Astrocyte (in vitro differentiated cells and primary cell): ENCODE results near the gene SMIM41. TPM values are rescaled to one million over a fixed set of nuclear protein-coding genes. Genes with fewer than 3 reads are reported as not detected.

ENCODE experiments used
- DNase-seq: peaks from one replicate; pipeline ENCODE4 v3.0.0-alpha.2; 2010; ENCODE audit warnings: low read depth
- FAIRE-seq: peaks from 2 replicates; lab custom pipeline; 2011; peaks lifted over from hg19 to GRCh38; lab: Jason Lieb, UNC
- H2AFZ ChIP-seq: 2 replicates; pipeline ENCODE4 v1.6.0; 2012; ENCODE audit warnings: low read depth, low read length, inconsistent platforms
- H3K27ac ChIP-seq: 2 replicates; pipeline ENCODE4 v1.5.1; 2011; ENCODE audit warnings: low read depth, low read length, inconsistent platforms
- H3K27me3 ChIP-seq: 2 replicates; pipeline ENCODE4 v1.6.0; 2011; ENCODE audit warnings: low read length, inconsistent platforms; ENCODE audit not compliant: insufficient read depth
- H3K36me3 ChIP-seq: 2 replicates; pipeline ENCODE4 v1.5.1; 2011; ENCODE audit warnings: low read length, inconsistent platforms; ENCODE audit not compliant: insufficient read depth
- H3K4me1 ChIP-seq: 2 replicates; pipeline ENCODE4 v1.5.1; 2011; ENCODE audit warnings: low read length, inconsistent platforms; ENCODE audit not compliant: insufficient read depth
- H3K4me2 ChIP-seq: 2 replicates; pipeline ENCODE4 v1.6.0; 2012; ENCODE audit warnings: low read length, inconsistent platforms
- H3K4me3 ChIP-seq: 2 replicates; pipeline ENCODE4 v1.5.1; 2011; ENCODE audit warnings: low read depth, mild to moderate bottlenecking, low read length, inconsistent platforms; ENCODE audit not compliant: insufficient read depth
- H3K79me2 ChIP-seq: 2 replicates; pipeline ENCODE4 v1.6.0; 2012; ENCODE audit warnings: mild to moderate bottlenecking, low read length, inconsistent platforms; ENCODE audit not compliant: insufficient read depth
- H3K9ac ChIP-seq: 2 replicates; pipeline ENCODE4 v1.6.0; 2012; ENCODE audit warnings: mild to moderate bottlenecking, low read length, inconsistent platforms
- H3K9me3 ChIP-seq: 2 replicates; pipeline ENCODE4 v1.5.1; 2012; ENCODE audit warnings: low read depth, mild to moderate bottlenecking, low read length, inconsistent platforms; ENCODE audit not compliant: insufficient read depth
- H4K20me1 ChIP-seq: 2 replicates; pipeline ENCODE4 v1.6.0; 2012; ENCODE audit warnings: low read length, inconsistent platforms; ENCODE audit not compliant: insufficient read depth
- H3K27ac Mint-ChIP-seq: one replicate; pipeline ENCODE4 v1.8.0; 2021; ENCODE audit warnings: mild to moderate bottlenecking, mixed read lengths; ENCODE audit not compliant: unreplicated experiment
- H3K27me3 Mint-ChIP-seq: one replicate; pipeline ENCODE4 v1.8.0; 2021; ENCODE audit warnings: low read depth, mixed read lengths; ENCODE audit not compliant: unreplicated experiment
- H3K36me3 Mint-ChIP-seq: one replicate; pipeline ENCODE4 v1.8.0; 2021; ENCODE audit warnings: low read depth, mixed read lengths; ENCODE audit not compliant: unreplicated experiment
- H3K4me1 Mint-ChIP-seq: one replicate; pipeline ENCODE4 v1.8.0; 2021; ENCODE audit warnings: low read depth, mixed read lengths; ENCODE audit not compliant: unreplicated experiment
- H3K4me3 Mint-ChIP-seq: one replicate; pipeline ENCODE4 v1.8.0; 2021; ENCODE audit warnings: mild to moderate bottlenecking, moderate library complexity, mixed read lengths; ENCODE audit not compliant: unreplicated experiment
- H3K9me3 Mint-ChIP-seq: one replicate; pipeline ENCODE4 v1.8.0; 2021; ENCODE audit warnings: mild to moderate bottlenecking, mixed read lengths; ENCODE audit not compliant: unreplicated experiment
- EZH2 ChIP-seq: IDR thresholded peaks from 2 replicates; pipeline ENCODE4 v1.6.1; 2012; ENCODE audit warnings: mild to moderate bottlenecking, low read length, inconsistent platforms; ENCODE audit not compliant: insufficient read depth
- total RNA-seq: library from RNA; stranded (reverse); gene quantifications from 2 replicates; pipeline ENCODE4 v1.2.1, GENCODE V29; 2021
- TF ChIP-seq, protein P1 (sequence below): IDR thresholded peaks from 2 replicates; pipeline ENCODE4 v1.5.1; 2011; ENCODE audit warnings: low read depth, mild to moderate bottlenecking, inconsistent platforms, low read length, moderate library complexity; ENCODE audit not compliant: insufficient read depth

The SMIM41 gene
- total RNA-seq, 1 donor from 2014 or later: 0.18 TPM

DNA sequence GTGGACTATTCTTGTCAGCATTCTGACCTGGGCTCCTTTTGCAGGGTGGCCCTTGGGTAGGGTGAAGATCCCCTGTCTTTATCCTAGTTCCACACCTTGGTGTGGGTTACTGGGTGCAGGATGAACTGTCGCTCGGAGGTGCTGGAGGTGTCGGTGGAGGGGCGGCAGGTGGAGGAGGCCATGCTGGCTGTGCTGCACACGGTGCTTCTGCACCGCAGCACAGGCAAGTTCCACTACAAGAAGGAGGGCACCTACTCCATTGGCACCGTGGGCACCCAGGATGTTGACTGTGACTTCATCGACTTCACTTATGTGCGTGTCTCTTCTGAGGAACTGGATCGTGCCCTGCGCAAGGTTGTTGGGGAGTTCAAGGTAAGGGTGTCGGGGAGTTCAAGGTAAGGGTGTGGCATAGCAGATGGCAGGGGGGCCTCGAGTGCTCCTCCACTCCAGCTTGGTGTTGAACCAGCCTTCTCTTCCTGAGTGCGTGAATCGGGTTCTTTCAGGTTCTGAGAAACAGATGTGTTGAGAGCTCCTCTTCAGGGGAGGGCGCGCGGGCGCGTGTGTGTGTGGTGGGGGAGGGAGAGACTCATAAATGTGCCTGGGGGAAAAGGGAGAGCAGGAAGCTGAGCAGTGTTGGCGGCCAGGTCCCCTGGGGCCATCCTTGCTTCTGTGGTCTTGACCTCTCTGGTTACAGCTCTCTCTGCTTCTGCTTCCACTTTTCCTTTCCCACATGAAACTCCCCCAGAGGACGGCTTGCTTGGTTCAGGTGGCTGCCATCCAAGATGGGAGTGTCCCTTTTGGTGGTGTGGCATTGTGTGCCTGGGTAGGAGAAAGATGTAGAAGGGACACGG, 5.7 kb upstream of the SMIM41 start:
- Histone ChIP-seq H3K4me2 (peak overlapping the region; percentile 5), H3K27ac (no peak overlapping the region), H3K27me3 (no peaks in the 10 kb centered on the region), H3K4me1 (peaks cover 19% of the 10 kb centered on the region), H3K4me3 (no peak overlapping the region), H2AFZ (no peak overlapping the region), H3K36me3 (peaks cover 31% of the 10 kb centered on the region), H4K20me1 (peaks cover 84% of the 10 kb centered on the region), H3K9ac (no peak overlapping the region), H3K9me3 (no peaks in the 10 kb centered on the region), H3K79me2 (peaks cover 86% of the 10 kb centered on the region)
- DNase-seq (no peak), FAIRE-seq (no peak)
- H3K36me3 Mint-ChIP-seq: peaks cover 34% of the 10 kb centered on the region
- H3K9me3 Mint-ChIP-seq: no peaks in the 10 kb centered on the region
- H3K4me1 Mint-ChIP-seq: peaks cover 25% of the 10 kb centered on the region
- H3K4me3 Mint-ChIP-seq: peak overlapping the region; percentile 52
- no peaks in the 10 kb centered on the region for H3K27me3 Mint-ChIP-seq
- TF ChIP-seq EZH2: no peak
- TF ChIP-seq, protein P1, sequence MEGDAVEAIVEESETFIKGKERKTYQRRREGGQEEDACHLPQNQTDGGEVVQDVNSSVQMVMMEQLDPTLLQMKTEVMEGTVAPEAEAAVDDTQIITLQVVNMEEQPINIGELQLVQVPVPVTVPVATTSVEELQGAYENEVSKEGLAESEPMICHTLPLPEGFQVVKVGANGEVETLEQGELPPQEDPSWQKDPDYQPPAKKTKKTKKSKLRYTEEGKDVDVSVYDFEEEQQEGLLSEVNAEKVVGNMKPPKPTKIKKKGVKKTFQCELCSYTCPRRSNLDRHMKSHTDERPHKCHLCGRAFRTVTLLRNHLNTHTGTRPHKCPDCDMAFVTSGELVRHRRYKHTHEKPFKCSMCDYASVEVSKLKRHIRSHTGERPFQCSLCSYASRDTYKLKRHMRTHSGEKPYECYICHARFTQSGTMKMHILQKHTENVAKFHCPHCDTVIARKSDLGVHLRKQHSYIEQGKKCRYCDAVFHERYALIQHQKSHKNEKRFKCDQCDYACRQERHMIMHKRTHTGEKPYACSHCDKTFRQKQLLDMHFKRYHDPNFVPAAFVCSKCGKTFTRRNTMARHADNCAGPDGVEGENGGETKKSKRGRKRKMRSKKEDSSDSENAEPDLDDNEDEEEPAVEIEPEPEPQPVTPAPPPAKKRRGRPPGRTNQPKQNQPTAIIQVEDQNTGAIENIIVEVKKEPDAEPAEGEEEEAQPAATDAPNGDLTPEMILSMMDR: no peak
- no peak overlapping the region for H3K27ac Mint-ChIP-seq

DNA sequence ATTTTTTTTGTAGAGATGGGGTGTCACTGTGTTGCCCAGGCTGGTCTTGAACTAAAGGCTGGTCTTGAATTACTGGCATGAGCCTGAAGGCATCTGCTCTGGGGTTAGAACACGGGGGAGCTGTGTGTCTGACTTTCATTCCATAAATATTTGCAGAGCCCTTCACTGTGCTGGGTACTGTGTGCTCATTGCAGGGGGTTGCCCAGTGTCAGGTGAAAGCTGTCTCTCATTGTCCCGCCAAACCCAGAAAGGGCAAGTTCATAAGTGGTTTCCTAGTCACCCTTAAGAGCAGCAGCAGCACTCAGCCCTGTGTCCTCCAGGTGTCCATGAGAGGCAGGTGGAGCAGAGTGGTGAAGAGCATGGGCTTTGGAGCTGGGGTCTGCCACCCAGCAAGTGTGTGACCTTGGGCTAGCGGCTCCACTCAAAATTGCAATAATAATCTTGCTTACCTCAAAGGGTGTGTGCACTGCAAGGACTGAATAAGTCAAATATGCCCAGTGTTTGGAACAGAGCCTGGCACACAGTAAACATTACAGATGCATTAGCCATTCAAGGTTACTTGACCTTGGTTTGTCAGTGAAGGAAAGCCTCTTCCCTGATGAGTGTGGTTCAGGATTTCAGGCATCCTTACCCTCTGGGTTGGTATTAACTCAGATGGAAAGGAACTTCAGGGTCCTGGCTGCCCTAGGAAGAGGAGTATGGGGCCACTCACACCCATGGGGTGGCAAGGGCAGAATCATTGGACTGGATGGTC, 4.4 kb upstream of the SMIM41 start:
- TF ChIP-seq, protein P1: no peak
- no peak for TF ChIP-seq EZH2
- no peak overlapping the region for H3K27ac Mint-ChIP-seq
- Histone ChIP-seq H2AFZ (no peak overlapping the region), H3K27me3 (no peaks in the 10 kb centered on the region), H3K9ac (no peak overlapping the region), H3K27ac (no peak overlapping the region), H3K79me2 (peaks cover 86% of the 10 kb centered on the region), H3K4me2 (no peak overlapping the region), H4K20me1 (peaks cover 97% of the 10 kb centered on the region), H3K4me1 (peaks cover 19% of the 10 kb centered on the region), H3K4me3 (no peak overlapping the region), H3K9me3 (no peaks in the 10 kb centered on the region), H3K36me3 (peaks cover 31% of the 10 kb centered on the region)
- no peaks in the 10 kb centered on the region for H3K27me3 Mint-ChIP-seq
- FAIRE-seq: no peak
- peaks cover 34% of the 10 kb centered on the region for H3K36me3 Mint-ChIP-seq
- H3K4me1 Mint-ChIP-seq: peaks cover 25% of the 10 kb centered on the region
- no peak for DNase-seq
- no peak overlapping the region for H3K4me3 Mint-ChIP-seq
- no peaks in the 10 kb centered on the region for H3K9me3 Mint-ChIP-seq
